Measurements from ENCODE around the gene DMD.

GRCh38 chrX:33175201-33175600, 36.1 kb downstream of the DMD start:
- TF ChIP-seq EZH2 (IDR thresholded peaks at IDR 0.05; ENCODE audit: insufficient read depth, poor library complexity, severe bottlenecking) = no peak
- TF ChIP-seq EZH2phosphoT487 (IDR thresholded peaks at IDR 0.05; ENCODE audit: insufficient read depth, low read depth) = no peak

All from GM23248 (cell line).